DND-41 (cell line): Measurements from ENCODE around the gene STK24.

Experiments
- EZH2 ChIP-seq: IDR thresholded peaks from 3 replicates; pipeline ENCODE4 v1.6.1; 2012; ENCODE audit warnings: borderline replicate concordance, low read depth, mild to moderate bottlenecking, moderate library complexity, low read length, inconsistent platforms; ENCODE audit not compliant: severe bottlenecking
- TF ChIP-seq, protein P1 (sequence below): IDR thresholded peaks from 2 replicates; pipeline ENCODE4 v1.5.1; 2012; ENCODE audit warnings: borderline replicate concordance, low read length, moderate library complexity, mild to moderate bottlenecking; ENCODE audit not compliant: poor library complexity, severe bottlenecking; ENCODE audit errors: extremely low read depth

DNA sequence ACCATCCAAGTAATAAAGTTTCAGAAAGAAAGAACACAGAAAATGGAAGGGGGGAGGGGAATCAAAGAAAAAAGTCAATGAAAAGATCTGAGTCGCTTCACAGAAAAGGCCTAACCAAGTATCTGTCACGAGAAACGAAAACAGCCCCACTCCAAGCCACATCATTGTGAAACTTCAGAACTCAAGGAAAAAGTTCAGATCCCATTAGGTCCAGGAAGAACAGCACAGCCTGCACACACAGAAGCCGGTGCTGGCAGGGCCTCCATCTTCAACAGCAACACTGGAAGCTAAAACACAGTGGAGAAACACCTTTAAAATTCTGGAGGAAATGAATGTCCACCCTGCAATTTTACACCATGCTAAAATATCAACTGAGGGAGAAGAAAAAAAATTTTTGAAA, 8.0 kb downstream of the STK24 start:
- TF ChIP-seq, protein P1, sequence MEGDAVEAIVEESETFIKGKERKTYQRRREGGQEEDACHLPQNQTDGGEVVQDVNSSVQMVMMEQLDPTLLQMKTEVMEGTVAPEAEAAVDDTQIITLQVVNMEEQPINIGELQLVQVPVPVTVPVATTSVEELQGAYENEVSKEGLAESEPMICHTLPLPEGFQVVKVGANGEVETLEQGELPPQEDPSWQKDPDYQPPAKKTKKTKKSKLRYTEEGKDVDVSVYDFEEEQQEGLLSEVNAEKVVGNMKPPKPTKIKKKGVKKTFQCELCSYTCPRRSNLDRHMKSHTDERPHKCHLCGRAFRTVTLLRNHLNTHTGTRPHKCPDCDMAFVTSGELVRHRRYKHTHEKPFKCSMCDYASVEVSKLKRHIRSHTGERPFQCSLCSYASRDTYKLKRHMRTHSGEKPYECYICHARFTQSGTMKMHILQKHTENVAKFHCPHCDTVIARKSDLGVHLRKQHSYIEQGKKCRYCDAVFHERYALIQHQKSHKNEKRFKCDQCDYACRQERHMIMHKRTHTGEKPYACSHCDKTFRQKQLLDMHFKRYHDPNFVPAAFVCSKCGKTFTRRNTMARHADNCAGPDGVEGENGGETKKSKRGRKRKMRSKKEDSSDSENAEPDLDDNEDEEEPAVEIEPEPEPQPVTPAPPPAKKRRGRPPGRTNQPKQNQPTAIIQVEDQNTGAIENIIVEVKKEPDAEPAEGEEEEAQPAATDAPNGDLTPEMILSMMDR = no peak
- no peak for TF ChIP-seq EZH2
